ENCODE measurements around the gene OSBPL3. TPM values are rescaled to one million over a fixed set of nuclear protein-coding genes. Genes with fewer than 3 reads are reported as not detected.

Gene OSBPL3
- polyA plus RNA-seq, 1 experiment: 26.5 TPM

DNA sequence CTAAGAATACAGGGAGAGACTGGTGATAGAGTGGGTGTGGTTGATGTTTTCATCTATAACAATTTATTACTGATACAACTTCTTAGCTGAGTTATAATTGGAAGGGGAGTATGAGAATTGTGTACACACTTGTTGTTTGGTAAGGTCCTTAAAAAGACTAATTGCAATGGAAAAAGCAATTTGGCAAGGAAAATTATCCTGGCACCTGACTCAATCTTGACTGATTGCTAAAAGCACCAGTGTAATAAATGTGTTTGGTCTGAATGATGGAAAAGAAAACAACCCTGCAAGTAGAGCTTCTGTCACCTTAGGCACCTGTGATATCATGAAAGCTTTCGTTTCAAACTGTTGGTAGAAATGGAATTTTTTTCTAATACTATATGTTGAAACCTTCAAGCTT, 216.0 kb downstream of the OSBPL3 start:
- TF ChIP-seq, protein P1, sequence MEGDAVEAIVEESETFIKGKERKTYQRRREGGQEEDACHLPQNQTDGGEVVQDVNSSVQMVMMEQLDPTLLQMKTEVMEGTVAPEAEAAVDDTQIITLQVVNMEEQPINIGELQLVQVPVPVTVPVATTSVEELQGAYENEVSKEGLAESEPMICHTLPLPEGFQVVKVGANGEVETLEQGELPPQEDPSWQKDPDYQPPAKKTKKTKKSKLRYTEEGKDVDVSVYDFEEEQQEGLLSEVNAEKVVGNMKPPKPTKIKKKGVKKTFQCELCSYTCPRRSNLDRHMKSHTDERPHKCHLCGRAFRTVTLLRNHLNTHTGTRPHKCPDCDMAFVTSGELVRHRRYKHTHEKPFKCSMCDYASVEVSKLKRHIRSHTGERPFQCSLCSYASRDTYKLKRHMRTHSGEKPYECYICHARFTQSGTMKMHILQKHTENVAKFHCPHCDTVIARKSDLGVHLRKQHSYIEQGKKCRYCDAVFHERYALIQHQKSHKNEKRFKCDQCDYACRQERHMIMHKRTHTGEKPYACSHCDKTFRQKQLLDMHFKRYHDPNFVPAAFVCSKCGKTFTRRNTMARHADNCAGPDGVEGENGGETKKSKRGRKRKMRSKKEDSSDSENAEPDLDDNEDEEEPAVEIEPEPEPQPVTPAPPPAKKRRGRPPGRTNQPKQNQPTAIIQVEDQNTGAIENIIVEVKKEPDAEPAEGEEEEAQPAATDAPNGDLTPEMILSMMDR (IDR thresholded peaks at IDR 0.05; ENCODE audit: insufficient read depth, low read depth, low read length): no peak
- ChIA-PET POLR2A (no interaction called here), CTCF (interaction anchor here (1.0 kb wide), 1 partner anchor 330 kb away, joined by 3 read pairs; no protein-coding TSS in a partner anchor)
- no peak for DNase-seq (ENCODE audit: low read depth)
- Histone ChIP-seq H3K4me3 (ENCODE audit: low read depth, low read length) (no peak overlapping the region), H3K36me3 (ENCODE audit: control insufficient read depth, insufficient read depth, low read length) (no peaks in the 10 kb centered on the region), H3K27me3 (ENCODE audit: control insufficient read depth, insufficient read depth, low read length) (no peaks in the 10 kb centered on the region)

DNA sequence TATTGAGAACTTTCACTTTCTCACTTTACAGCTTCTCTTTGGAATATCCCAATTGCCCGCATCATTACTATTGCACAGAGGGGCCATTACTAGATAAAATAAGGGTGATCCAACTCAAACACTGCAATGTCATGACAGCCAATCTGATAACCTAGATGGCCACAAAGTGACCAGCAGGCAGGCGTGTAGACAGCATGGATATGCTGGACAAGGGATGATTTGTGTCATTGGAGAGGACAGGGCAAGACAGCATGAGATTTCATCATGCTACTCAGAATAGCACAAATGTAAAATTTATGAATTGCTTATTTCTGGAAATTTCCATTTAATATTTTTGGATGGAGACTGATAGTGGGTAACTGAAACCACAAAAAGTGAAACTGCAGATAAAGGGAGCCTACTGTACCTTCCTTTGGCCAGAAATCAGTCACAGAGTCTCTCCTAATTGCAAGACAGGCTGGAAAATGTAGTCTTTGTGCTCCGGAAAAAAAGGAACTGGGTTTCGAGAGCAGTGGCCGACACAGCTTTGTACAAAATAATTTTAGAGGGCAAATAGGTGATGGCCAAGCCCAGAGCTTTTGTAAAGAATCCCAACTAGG, 216.6 kb downstream of the OSBPL3 start:
- no peaks in the 10 kb centered on the region for H3K36me3 ChIP-seq (ENCODE audit: control insufficient read depth, insufficient read depth, low read length)
- H3K4me3 ChIP-seq (ENCODE audit: low read depth, low read length): no peak overlapping the region
- ChIA-PET CTCF (interaction anchor here (1.0 kb wide), 1 partner anchor 330 kb away, joined by 3 read pairs; no protein-coding TSS in a partner anchor), POLR2A (no interaction called here)
- DNase-seq (ENCODE audit: low read depth): no peak
- no peaks in the 10 kb centered on the region for H3K27me3 ChIP-seq (ENCODE audit: control insufficient read depth, insufficient read depth, low read length)
- TF ChIP-seq, protein P1 (IDR thresholded peaks at IDR 0.05; ENCODE audit: insufficient read depth, low read depth, low read length): no peak

DNA sequence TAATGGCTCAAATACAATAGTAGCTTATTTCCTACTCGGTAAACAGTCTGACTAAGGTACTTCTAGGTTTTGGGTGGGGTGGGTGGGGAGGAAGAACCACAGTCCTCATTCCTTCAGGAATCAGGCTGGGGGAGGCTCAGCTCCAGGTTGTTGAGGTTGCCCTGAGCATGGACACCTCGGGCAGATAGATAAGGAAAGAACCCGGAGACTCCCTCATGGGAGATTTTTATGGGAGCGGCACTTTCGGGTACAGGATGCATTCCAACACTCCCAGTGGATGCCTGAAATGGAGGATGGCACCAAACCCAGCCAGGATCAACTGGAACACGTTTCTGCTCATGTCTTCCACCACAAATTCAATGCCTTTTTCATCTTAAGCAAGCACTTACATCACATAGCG, 217.2 kb downstream of the OSBPL3 start:
- Histone ChIP-seq H3K36me3 (ENCODE audit: control insufficient read depth, insufficient read depth, low read length) (no peaks in the 10 kb centered on the region), H3K27me3 (ENCODE audit: control insufficient read depth, insufficient read depth, low read length) (no peaks in the 10 kb centered on the region), H3K4me3 (ENCODE audit: low read depth, low read length) (no peak overlapping the region)
- DNase-seq (ENCODE audit: low read depth): no peak
- TF ChIP-seq, protein P1 (IDR thresholded peaks at IDR 0.05; ENCODE audit: insufficient read depth, low read depth, low read length): no peak
- POLR2A ChIA-PET: no interaction called here
- CTCF ChIA-PET: no interaction called here

DNA sequence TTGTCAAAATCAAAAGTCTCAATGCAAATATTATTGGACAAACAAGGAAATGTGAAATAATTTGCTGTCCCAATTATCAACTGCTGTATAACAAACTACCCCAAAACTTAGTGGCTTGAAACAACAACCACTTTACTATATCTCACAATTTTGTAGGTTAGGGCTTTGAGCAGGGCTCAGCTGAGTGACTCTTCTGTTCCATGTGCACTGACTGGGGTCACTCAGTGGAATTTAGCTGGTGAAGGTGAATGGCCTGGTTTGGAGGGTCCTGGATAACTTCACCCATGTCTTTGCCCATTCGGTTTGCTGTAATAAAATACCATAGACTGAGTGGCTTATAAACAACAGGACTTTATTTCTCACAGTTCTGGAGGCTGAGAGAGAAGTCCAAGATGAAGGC, 219.0 kb downstream of the OSBPL3 start:
- Histone ChIP-seq H3K36me3 (ENCODE audit: control insufficient read depth, insufficient read depth, low read length) (no peaks in the 10 kb centered on the region), H3K27me3 (ENCODE audit: control insufficient read depth, insufficient read depth, low read length) (no peaks in the 10 kb centered on the region), H3K4me3 (ENCODE audit: low read depth, low read length) (no peak overlapping the region)
- CTCF ChIA-PET: no interaction called here
- DNase-seq (ENCODE audit: low read depth): no peak
- TF ChIP-seq, protein P1 (IDR thresholded peaks at IDR 0.05; ENCODE audit: insufficient read depth, low read depth, low read length): no peak
- POLR2A ChIA-PET: no interaction called here

DNA sequence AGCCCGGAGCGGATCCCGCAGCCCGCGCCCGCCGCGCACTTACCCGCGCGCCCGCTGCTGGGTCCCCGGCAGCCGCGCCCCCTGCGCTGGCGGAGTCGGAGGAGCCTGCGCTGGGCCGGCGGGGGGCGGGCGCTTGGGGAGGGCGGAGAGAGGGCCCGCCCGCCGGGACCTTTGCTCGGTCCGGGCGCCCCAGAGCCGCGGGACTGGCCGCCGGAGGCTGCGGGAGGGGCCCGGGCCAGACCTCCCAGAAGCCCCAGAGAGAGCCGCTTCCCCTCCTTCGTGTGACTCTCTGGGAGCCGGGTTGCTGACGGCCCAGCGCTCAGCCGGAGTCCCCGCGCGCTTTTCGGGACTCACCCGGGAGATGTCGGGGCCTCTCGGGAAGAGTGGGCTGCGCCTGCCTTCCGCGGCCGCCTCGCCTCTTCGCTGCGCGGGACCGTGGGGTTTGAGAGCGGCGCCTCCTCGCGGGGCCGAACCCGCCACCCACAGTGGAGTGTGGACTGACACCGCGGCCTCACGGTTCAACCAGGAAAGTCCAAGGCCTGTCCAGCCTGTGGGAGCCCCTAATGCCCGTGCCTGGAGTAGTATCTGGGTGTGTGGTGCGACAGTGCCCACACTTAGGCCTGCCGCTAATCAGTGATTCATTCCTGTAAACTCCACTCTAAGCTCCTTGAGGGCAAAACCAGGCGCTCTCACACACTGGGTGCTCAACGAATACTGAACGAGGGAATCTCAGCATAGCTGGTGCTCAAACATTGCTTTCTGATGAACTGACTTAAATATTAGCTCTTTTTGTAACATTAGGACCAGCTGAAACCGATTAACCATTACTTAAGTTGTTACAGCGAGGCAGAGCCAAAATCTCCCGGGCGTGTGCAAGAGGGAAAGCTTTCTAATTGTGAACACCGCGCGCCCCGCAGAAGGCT, 222.4 kb downstream of the OSBPL3 start, which contains the start of gene GSDME:
TSS of gene GSDME (minus strand) at position 112 of the 923 bp plus-strand sequence. CDS start 7,690 bp downstream, outside the sequence.
- ChIA-PET CTCF (interaction anchor here (1.0 to 2.9 kb wide), 5 partner anchors 14 to 87 kb away, joined by 3 to 9 read pairs (median 4); no protein-coding TSS in a partner anchor), POLR2A (no interaction called here)
- DNase-seq (ENCODE audit: low read depth): peak; percentile 24
- no peaks in the 10 kb centered on the region for H3K27me3 ChIP-seq (ENCODE audit: control insufficient read depth, insufficient read depth, low read length)
- no peaks in the 10 kb centered on the region for H3K36me3 ChIP-seq (ENCODE audit: control insufficient read depth, insufficient read depth, low read length)
- H3K4me3 ChIP-seq (ENCODE audit: low read depth, low read length): peak within 1 kb of the TSS; percentile 73
- TF ChIP-seq, protein P1 (IDR thresholded peaks at IDR 0.05; ENCODE audit: insufficient read depth, low read depth, low read length): peak; percentile 25; the same call in 1 of the 2 replicates
